HCT116 (cell line): ENCODE data around the gene CCDC28B. TPM values are rescaled to one million over a fixed set of nuclear protein-coding genes. Genes with fewer than 3 reads are reported as not detected.

Source experiments
- ATAC-seq: fragments of 200-7000 bp; cut with Tn5 transposase; 2 replicates; pipeline ENCODE4 v1.9.1; 2020; ENCODE audit warnings: mild to moderate bottlenecking, moderate library complexity
- BruUV-seq: library from RNA; stranded (reverse); fragments of 400-500 nt; replicated peaks from 2 replicates; lab custom pipeline; 2021; lab: Mats Ljungman, UMichigan
- CTCF ChIA-PET: fragments of 300-600 bp; sonication (Branson Sonifier 250); formaldehyde crosslinking; loops from one replicate; lab custom pipeline; 2021; ENCODE audit warnings: antibody characterized with exemption; lab: Charles Lee
- POLR2A ChIA-PET: fragments of 300-600, 350-600 bp; sonication (Branson Sonifier 250); formaldehyde crosslinking; loops from one replicate; lab custom pipeline; 2021; ENCODE audit warnings: antibody characterized with exemption; lab: Charles Lee
- RAD21 ChIA-PET, 2 experiments: fragments of 300-600 bp; sonication (Branson Sonifier 250); formaldehyde crosslinking; loops; one replicate each; lab custom pipeline; 2023; ENCODE audit warnings: low total read pairs in 2 of 2; ENCODE audit not compliant: uncharacterized antibody in 2 of 2, unreplicated experiment in 2 of 2, low non-redundant PET in 1 of 2; lab: Charles Lee
- DNase-seq: peaks from one replicate; pipeline ENCODE4 v3.0.0-alpha.2; 2010; ENCODE audit warnings: low read depth, low spot score
- H2AFZ ChIP-seq: fragments of 200-600 bp; shearing (Covaris generic), sonication (generic); 2 replicates; pipeline ENCODE4 v1.6.1; 2017; ENCODE audit warnings: low read depth, mixed run types, mixed read lengths, antibody characterized with exemption, low read length; ENCODE audit not compliant: poor library complexity, severe bottlenecking
- H3K27ac ChIP-seq: 2 replicates; pipeline ENCODE4 v1.5.1; 2012; ENCODE audit warnings: low read depth, low read length
- H3K27me3 ChIP-seq: fragments of 200-600 bp; sonication (generic); 2 replicates; pipeline ENCODE4 v1.6.1; 2016; ENCODE audit warnings: mixed run types, low read length, mixed read lengths; ENCODE audit not compliant: insufficient read depth
- H3K36me3 ChIP-seq, 2 experiments: fragments of 200-500 bp in 1 of 2; fragments of 200-600 bp in 1 of 2; sonication (Bioruptor generic) in 1 of 2; sonication (generic) in 1 of 2; 2 replicates each; pipeline versions ENCODE4 v1.5.1 to v1.6.1; 2014 to 2016; ENCODE audit warnings: low read length in 2 of 2, inconsistent platforms in 1 of 2, mixed read lengths in 1 of 2, mixed run types in 1 of 2; ENCODE audit not compliant: insufficient read depth in 2 of 2, control insufficient read depth in 1 of 2
- H3K4me1 ChIP-seq, 2 experiments: fragments of 200-600 bp in 1 of 2; sonication (generic) in 1 of 2; 2 replicates each; pipeline versions ENCODE4 v1.5.1 to v1.6.1; 2012 to 2017; ENCODE audit warnings: low read length in 2 of 2, inconsistent platforms in 1 of 2, mild to moderate bottlenecking in 1 of 2, mixed read lengths in 1 of 2, mixed run types in 1 of 2, moderate library complexity in 1 of 2; ENCODE audit not compliant: insufficient read depth in 2 of 2, control insufficient read depth in 1 of 2
- H3K4me2 ChIP-seq: fragments of 200-600 bp; sonication (generic); 2 replicates; pipeline ENCODE4 v1.6.1; 2017; ENCODE audit warnings: mixed run types, low read length, mixed read lengths
- H3K4me3 ChIP-seq, 2 experiments: fragments of 200-600 bp in 1 of 2; sonication (generic) in 1 of 2; replicated peaks in 1 of 2; 2 replicates each; pipeline ENCODE4 v1.5.1; 2011 to 2016; ENCODE audit warnings: low read length in 2 of 2, control low read depth in 1 of 2, low read depth in 1 of 2, mild to moderate bottlenecking in 1 of 2, mixed read lengths in 1 of 2, mixed run types in 1 of 2
- H3K79me2 ChIP-seq: fragments of 200-600 bp; sonication (generic); 2 replicates; pipeline ENCODE4 v1.6.1; 2017; ENCODE audit warnings: mild to moderate bottlenecking, mixed run types, low read length, moderate library complexity, mixed read lengths; ENCODE audit not compliant: insufficient read depth
- H3K9ac ChIP-seq: fragments of 200-600 bp; sonication (generic); 2 replicates; pipeline ENCODE4 v1.6.1; 2016; ENCODE audit warnings: low read length, mixed read lengths
- H3K9me2 ChIP-seq: fragments of 200-600 bp; sonication (generic), shearing (Covaris generic); 2 replicates; pipeline ENCODE4 v1.6.1; 2017; ENCODE audit warnings: mixed run types, mild to moderate bottlenecking, moderate library complexity; ENCODE audit not compliant: insufficient read depth
- H3K9me3 ChIP-seq, 2 experiments: fragments of 200-500 bp in 1 of 2; fragments of 200-600 bp in 1 of 2; sonication (Bioruptor generic) in 1 of 2; sonication (generic) in 1 of 2; 2 replicates each; pipeline ENCODE4 v1.6.1; 2014 to 2017; ENCODE audit warnings: low read length in 2 of 2, mixed read lengths in 2 of 2, inconsistent platforms in 1 of 2, low read depth in 1 of 2, mild to moderate bottlenecking in 1 of 2, mixed run types in 1 of 2, moderate library complexity in 1 of 2; ENCODE audit not compliant: control insufficient read depth in 1 of 2, insufficient read depth in 1 of 2
- H4K20me1 ChIP-seq: fragments of 200-600 bp; sonication (generic), shearing (Covaris generic); 2 replicates; pipeline ENCODE4 v1.6.1; 2017; ENCODE audit warnings: mixed run types, mild to moderate bottlenecking, moderate library complexity; ENCODE audit not compliant: insufficient read depth
- EGR1 ChIP-seq: IDR thresholded peaks from 2 replicates; pipeline ENCODE4 v1.6.1; 2012; ENCODE audit warnings: low read depth
- ELF1 ChIP-seq: IDR thresholded peaks from 2 replicates; pipeline ENCODE4 v1.6.1; 2012; ENCODE audit warnings: low read depth, borderline replicate concordance
- EZH2 ChIP-seq: fragments of 200-600 bp; sonication (generic); IDR thresholded peaks from 2 replicates; pipeline ENCODE4 v1.6.1; 2017; ENCODE audit warnings: antibody characterized with exemption, mixed run types
- EZH2phosphoT487 ChIP-seq: fragments of 200-600 bp; IDR thresholded peaks from 2 replicates; pipeline ENCODE4 v1.6.1; 2018; ENCODE audit warnings: antibody characterized with exemption, borderline replicate concordance
- JUND ChIP-seq: IDR thresholded peaks from 2 replicates; pipeline ENCODE4 v1.6.1; 2012
- POLR2AphosphoS5 ChIP-seq: IDR thresholded peaks from 2 replicates; pipeline ENCODE4 v1.6.1; 2011; ENCODE audit warnings: mild to moderate bottlenecking, low read depth, low read length, moderate library complexity
- RAD21 ChIP-seq: IDR thresholded peaks from 2 replicates; pipeline ENCODE4 v1.6.1; 2012; ENCODE audit warnings: low read depth, mild to moderate bottlenecking
- SIN3A ChIP-seq: IDR thresholded peaks from 2 replicates; pipeline ENCODE4 v1.6.1; 2012; ENCODE audit warnings: low read depth
- SP1 ChIP-seq: IDR thresholded peaks from 2 replicates; pipeline ENCODE4 v1.6.1; 2012; ENCODE audit warnings: low read depth
- TCF7L2 ChIP-seq: IDR thresholded peaks from 2 replicates; pipeline ENCODE4 v1.7.0; 2011; ENCODE audit warnings: borderline replicate concordance, inconsistent platforms; ENCODE audit not compliant: insufficient read depth, insufficient read length; ENCODE audit errors: extremely low read depth
- YY1 ChIP-seq: IDR thresholded peaks from 2 replicates; pipeline ENCODE4 v1.6.1; 2011; ENCODE audit warnings: low read length, low read depth, moderate library complexity, mild to moderate bottlenecking; ENCODE audit not compliant: insufficient replicate concordance; ENCODE audit errors: extremely low read depth
- ZNF274 ChIP-seq: fragments of 200-500 bp; sonication (Bioruptor generic); IDR thresholded peaks from 2 replicates; pipeline ENCODE4 v1.6.1; 2014; ENCODE audit warnings: mild to moderate bottlenecking, low read depth, low read length, inconsistent platforms
- intact Hi-C: fragments of 100-400 bp; cut with micrococcal nuclease; formaldehyde crosslinking; loops from 2 replicates; pipeline ENCODE4 v1.10.0; 2022
- total RNA-seq: library from RNA; stranded (reverse); gene quantifications from one replicate; pipeline ENCODE4 v1.2.1, GENCODE V29; 2021; ENCODE audit not compliant: unreplicated experiment
- TF ChIP-seq, protein P1 (sequence below), 3 experiments: fragments of 200-600 bp in 1 of 3; sonication (generic) in 1 of 3; IDR thresholded peaks in 2 of 3; conservative IDR thresholded peaks in 1 of 3; 2 replicates each; pipeline ENCODE4 v1.5.1; 2012 to 2017; ENCODE audit warnings: low read depth in 2 of 3, low read length in 2 of 3, antibody characterized with exemption in 1 of 3, borderline replicate concordance in 1 of 3, control low read depth in 1 of 3, mild to moderate bottlenecking in 1 of 3, mixed read lengths in 1 of 3, mixed run types in 1 of 3, moderate library complexity in 1 of 3; ENCODE audit not compliant: insufficient read depth in 1 of 3

The CCDC28B gene
- total RNA-seq, 1 experiment from 2014 or later = 5.9 TPM

- Histone ChIP-seq H3K36me3 (peaks cover 0 to 11% of the 10 kb centered on the region in 2 experiments; a peak in 1 of 4 replicates), H3K9ac (peak overlapping the region; percentile 95), H4K20me1 (no peaks in the 10 kb centered on the region), H3K9me2 (no peaks in the 10 kb centered on the region), H3K9me3 (no peaks in the 10 kb centered on the region), H3K4me2 (peak overlapping the region; percentile 91), H3K4me1 (peaks cover 9 to 42% of the 10 kb centered on the region in 2 experiments; a peak in 3 of 4 replicates), H3K4me3 (peak overlapping the region; percentile 77 to 78), H3K27me3 (no peaks in the 10 kb centered on the region), H3K79me2 (peaks cover 19% of the 10 kb centered on the region; the same call in 1 of the 2 replicates), H2AFZ (no peak overlapping the region), H3K27ac (no peak overlapping the region; the same call in 1 of the 2 replicates)
- ATAC-seq = no peak
- TF ChIP-seq EZH2 = no peak
- TF ChIP-seq ELF1 = no peak
- no peak for TF ChIP-seq ZNF274
- no peak for TF ChIP-seq EGR1
- no peak for TF ChIP-seq SP1
- TF ChIP-seq SIN3A = no peak
- TF ChIP-seq JUND = no peak
- TF ChIP-seq POLR2AphosphoS5 = no peak
- TF ChIP-seq, protein P1, sequence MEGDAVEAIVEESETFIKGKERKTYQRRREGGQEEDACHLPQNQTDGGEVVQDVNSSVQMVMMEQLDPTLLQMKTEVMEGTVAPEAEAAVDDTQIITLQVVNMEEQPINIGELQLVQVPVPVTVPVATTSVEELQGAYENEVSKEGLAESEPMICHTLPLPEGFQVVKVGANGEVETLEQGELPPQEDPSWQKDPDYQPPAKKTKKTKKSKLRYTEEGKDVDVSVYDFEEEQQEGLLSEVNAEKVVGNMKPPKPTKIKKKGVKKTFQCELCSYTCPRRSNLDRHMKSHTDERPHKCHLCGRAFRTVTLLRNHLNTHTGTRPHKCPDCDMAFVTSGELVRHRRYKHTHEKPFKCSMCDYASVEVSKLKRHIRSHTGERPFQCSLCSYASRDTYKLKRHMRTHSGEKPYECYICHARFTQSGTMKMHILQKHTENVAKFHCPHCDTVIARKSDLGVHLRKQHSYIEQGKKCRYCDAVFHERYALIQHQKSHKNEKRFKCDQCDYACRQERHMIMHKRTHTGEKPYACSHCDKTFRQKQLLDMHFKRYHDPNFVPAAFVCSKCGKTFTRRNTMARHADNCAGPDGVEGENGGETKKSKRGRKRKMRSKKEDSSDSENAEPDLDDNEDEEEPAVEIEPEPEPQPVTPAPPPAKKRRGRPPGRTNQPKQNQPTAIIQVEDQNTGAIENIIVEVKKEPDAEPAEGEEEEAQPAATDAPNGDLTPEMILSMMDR (IDR thresholded peaks at IDR 0.05 in 2 of 3, conservative IDR thresholded peaks at IDR 0.05 in 1 of 3; ENCODE audit: borderline replicate concordance in 1 of 3, insufficient read depth in 1 of 3, low read depth in 2 of 3, low read length in 2 of 3) = no peak
- no peak for TF ChIP-seq RAD21
- TF ChIP-seq TCF7L2 = no peak
- no peak for TF ChIP-seq YY1
- no peak for TF ChIP-seq EZH2phosphoT487
- ChIA-PET CTCF (interaction anchor here (1.0 kb wide), 1 partner anchor 11 kb away, joined by 3 read pairs; no protein-coding TSS in a partner anchor), POLR2A (interaction anchor here (1.2 kb wide), 1 partner anchor 131 kb away, joined by 3 read pairs; the partner anchor contains the start of gene MARCKSL1), RAD21 (no interaction called here)
- DNase-seq = no peak
- no TSS peak for BruUV-seq
- intact Hi-C loops = no loop called here
These were observed 4.6 kb downstream of the CCDC28B start for GRCh38 chr1:32204943-32205361.
